Activated CD8-positive, alpha-beta memory T cell treated with anti-CD3 and anti-CD28 coated beads, Interleukin-2, amount 50 U/mL, for 24 hours (primary cell): ENCODE results near the gene SH3TC1.

Source experiments
- DNase-seq: peaks from one replicate; pipeline ENCODE4 v3.0.0-alpha.2; 2020; ENCODE audit errors: extremely low read depth

SH3TC1 gene

DNA sequence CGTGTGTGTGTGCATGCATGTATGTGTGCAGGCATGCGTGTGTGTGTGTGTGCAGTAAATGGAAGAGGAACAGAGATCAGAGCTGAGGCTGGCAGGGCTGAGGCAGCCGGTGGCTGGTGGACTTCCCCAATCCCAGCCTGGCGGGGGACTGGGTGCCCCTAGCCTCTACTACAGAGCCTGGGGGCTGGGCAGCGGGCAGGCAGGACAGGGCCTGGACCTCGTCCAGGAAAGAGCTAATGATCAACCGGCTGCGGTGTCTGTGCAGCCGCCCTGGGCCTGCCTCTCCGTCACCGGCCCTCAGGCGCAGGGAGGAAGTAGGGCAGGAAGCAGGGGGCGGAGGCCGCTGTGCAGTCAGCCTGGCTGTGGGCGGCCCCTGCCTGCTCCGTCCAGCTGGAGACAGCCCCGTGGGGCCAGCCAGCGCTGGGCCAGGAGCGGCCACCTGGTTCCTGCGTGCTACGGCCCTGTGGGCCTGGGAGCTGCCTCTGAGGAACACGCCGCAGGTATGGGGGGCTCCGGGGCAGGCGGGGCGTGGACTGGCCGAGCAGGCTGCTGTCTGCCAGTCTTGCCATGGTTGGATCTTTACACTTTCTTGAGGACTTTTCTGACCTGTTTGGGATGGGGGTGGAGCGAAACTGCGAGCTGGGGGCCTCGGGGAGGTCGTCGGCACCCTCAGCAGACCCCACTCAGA is at the start of gene SH3TC1:
Gene SH3TC1 (plus strand): TSS at position 385 of the 688 bp plus-strand sequence. CDS start 5,905 bp downstream, outside the sequence.
- DNase-seq, result no peak

DNA sequence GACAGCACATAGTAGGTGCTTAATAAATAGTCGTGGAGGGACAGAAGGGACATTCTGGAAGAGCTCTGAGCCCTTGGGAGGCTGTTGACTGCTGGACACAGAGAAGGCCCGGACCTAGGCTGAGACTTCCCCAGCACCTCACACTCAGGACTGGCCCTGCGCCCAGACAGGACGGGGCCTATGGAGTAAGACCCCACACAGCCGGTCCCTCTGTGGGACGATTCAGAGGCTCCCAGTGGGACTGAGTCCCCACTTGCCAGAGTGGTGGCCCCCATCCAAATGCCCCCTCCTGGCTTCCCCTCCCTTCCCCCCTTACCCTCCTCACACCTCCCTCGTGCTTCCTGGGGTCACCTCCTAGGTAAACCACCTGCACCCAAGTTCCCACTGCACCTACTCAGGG is 49.4 kb upstream of the SH3TC1 start:
- no peak for DNase-seq

DNA sequence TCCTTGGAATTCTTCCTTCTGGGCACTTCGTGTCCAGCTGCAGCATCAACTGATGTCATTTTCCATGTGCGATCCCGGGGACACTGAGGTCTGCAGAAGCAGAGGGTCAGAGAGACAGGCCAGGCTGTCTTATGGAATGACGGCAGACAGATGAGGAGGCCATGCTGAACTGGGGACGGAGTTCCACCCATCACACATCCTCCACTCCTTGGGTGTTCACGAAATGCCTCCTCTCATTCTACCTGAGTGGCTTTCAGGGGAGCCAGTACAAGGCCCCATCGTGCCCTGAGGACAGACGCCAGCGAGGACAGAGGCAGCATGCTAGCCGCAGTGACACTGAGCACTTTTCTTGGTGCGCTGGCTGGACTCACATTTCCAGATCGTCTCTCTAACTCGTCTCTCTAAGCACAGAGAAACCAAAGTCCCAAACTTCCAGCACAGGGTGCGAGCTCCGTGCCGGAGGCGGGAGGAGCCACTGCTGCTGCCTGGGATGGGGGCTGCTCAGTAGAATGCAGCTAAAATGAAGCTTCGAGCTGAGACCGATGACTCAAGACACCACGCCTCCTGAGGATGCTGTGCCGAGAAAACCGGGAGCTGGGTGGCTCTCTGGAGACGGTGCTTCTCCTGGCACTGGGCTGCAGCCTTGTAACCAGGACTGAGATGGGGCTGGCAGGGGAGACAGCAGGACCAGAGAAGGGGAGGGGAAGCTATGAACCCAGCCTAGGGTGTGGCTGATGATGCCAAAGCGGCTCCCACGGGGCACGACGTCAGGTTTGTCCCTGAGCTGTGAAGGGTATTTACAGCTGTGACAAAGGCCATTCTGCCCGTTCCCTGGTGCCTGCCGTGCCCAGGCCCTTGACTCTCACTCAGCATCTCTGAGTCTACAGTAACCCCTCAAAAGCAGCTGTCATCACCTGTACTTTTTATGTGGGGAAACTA is 48.7 kb upstream of the SH3TC1 start:
- no peak for DNase-seq

DNA sequence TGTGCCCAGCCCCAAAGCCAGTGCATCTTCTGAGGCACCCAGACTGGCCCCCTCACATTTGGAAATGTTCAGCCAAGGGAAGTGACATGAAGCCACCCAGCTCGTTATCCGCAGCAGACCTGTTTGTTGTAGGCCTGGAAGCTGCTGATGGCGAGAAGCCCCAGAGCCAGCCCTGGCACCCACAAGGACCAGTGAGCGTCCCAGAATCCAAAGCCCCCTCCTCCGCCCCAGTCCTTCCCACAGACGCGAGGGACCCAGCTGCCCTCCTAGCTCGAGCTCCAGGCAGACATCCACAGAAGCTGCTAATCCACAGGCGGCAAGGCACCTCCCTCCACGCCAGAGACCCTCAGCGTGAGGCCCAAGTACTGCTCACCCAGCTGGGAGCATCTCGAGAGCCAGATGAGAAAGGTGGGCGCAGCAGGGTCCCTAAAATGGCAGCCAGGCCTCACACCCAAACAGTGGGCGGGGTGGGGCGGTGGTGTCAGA is 47.9 kb upstream of the SH3TC1 start:
- no peak for DNase-seq

DNA sequence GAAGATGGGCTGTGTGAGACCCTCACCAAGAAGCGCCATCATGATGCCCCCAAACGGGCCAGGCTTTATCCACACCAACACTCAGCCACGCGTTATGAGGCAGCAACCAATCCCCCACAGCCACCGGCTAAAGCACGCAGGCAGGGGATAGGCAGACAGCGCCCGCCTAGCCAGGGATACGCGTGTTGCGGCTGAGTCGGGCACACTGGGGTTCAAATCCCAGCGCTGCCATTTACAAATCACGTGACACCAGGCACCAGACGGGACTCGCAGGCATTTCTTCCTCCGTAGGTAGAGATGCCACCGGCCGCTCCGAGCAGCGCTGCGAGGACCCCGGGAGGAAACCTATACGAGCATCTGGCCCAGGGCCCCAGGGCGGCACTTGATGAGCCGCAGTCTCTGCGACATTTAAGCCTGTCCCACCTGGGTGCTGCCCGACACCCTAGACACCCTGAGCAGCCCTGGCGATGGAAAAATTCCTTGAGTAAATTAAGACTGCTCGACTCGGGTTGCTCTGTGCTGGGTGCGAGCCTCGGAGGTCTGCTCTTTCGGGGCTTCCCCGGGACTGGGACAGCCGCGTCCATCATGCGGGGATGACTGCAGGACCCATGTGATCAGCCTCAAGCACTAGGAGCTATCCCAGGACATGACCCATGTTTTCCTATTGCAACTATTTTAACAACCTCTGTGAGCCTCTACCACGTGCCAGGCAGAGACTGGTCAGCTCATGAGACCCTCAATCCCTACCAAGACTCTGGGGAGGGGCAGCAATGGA is 46.8 kb upstream of the SH3TC1 start:
- DNase-seq, result no peak

DNA sequence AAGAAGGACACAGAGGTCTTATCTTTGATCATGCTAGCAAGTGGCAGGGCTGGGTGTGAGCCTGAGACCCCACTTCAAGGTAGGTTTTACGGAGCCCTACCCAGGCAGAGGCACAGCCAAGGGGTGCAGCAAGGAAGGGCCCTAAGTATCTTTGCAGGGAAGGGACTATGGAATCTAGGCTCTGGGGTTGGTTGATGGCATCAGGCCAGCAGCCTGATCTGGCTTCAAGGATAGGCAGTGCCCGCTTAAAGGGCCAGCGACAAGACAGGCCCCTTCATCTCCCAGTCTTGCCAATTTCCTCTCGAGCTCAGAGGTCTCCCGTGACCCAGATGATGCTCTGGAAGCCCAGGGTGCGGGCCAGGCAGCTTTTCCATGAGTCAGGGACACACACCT is 46.2 kb upstream of the SH3TC1 start:
- DNase-seq, result no peak

- DNase-seq, result no peak
These were observed 45.6 kb upstream of the SH3TC1 start for GRCh38 chr4:8153441-8153840.

- DNase-seq, result no peak
These were observed 44.0 kb upstream of the SH3TC1 start for GRCh38 chr4:8155048-8155447.

DNA sequence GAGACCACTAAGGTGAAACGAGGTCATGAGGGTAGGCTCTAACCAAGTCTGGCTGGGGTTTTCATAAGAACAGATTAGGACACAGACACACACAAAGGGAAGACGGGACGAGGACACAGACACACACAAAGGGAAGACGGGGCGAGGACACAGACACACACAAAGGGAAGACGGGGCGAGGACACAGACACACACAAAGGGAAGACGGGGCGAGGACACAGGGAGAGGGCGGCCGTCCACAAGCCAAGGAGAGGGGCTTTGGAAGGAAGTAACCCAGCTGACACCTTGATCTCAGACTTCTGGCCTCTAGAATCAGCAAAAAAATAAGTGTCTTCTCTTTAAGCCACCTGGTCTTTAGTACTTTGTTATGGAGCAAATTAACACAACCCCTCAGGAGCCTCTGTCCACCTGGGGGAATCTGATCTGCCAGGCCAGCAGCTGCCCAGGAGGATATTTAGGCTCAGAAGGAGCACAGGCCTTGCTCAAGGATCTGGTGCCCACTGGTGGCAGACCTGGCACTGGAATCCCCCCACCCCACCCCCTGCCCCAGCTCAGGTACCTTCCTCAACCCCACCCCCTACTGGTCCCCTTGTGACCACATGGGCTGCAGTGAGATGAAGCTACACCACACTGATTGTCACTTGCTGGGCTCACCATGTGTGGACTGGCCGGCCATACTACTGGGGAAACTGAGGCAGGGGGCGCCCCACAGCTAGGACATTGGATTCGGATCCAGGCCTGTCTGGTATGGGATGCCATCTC is 43.2 kb upstream of the SH3TC1 start:
- DNase-seq, result no peak

GRCh38 chr4:8156617-8157016 is 42.5 kb upstream of the SH3TC1 start:
- DNase-seq, result no peak

- no peak for DNase-seq
These were observed 41.6 kb upstream of the SH3TC1 start for GRCh38 chr4:8157496-8157895.

- DNase-seq, result no peak
These were observed 41.0 kb upstream of the SH3TC1 start for GRCh38 chr4:8157944-8158709.

GRCh38 chr4:8158710-8159536 is 40.2 kb upstream of the SH3TC1 start, which contains the start of gene ABLIM2:
Gene ABLIM2 (minus strand): TSS chr4:8158813. CDS start chr4:8158689, 124 bp downstream.
- DNase-seq, result peak; percentile 95

DNA sequence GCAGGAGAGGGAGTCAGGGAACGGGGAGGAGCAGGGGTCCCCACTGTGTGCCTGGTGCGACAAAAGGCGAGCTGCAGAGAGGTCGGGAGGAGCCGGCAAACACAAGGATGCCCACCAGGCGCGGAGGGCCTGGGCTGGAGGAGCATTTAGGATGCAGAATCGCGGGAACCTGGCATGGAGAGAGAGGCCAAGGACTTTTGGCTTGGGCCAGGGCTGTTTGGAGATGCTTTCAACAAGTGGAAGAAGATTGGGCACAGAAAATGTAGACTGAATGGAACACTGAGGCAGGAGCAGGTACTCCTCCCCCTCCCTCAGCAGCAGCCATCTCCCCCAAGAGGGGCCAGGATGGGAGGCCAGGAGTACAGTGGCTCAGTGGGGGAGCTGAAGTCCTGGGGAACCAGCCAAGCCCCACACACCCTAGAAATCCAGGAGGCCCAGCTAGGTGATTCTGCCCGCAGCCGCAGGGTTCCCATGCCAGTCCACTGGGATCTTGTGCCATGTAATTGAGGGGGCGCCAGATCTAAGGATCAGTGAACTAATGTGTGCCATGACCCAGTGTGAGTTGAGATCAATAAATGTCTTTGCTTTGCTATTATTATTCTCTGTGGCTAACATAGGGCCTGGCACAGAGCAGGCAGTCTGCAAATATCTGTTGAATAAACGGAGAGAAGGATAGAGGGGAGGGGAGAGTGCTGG is 39.4 kb upstream of the SH3TC1 start:
- no peak for DNase-seq

- no peak for DNase-seq
These were observed 38.9 kb upstream of the SH3TC1 start for GRCh38 chr4:8160233-8160560.

DNA sequence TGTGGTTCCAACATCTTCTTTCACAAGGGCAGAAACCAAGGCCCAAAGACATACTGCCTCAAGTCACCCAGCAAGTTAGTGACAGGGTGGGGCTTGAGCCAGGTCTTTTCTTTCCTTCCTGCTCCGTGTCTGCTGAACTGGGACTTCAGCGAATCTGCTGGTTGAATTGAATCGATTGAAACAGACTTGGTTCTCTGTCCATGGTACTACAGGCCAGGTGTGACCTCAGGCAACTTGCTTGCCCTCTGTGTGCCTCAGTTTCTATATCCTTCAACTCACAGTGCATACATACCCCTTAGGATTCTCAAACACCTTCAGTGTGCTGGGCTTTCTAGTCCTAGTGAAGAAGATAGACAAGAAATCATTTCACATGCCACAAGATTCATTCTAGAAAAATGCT is 38.5 kb upstream of the SH3TC1 start:
- DNase-seq, result no peak

DNA sequence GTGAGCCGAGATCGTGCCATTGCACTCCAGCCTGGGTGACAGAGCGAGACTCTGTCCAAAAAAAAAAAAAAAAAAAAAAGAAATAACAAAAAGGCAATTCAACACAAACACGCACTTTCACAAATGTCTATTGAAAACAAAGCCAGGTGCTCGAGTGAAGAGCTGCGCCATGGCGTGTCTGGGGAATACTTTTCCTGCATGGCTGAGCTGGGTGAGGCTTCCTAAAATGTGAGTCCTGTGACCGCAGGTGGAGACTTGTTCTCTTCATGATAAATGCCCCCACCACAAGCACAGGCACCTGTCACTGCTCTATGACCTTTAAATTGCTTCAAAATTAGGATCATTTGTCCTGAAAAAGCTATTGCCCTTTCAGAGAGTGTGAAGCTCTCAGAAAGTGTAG is 36.5 kb upstream of the SH3TC1 start:
- DNase-seq, result no peak

- no peak for DNase-seq
These were observed 36.1 kb upstream of the SH3TC1 start for GRCh38 chr4:8163026-8163425.
